BLaER1 treated with 17β-estradiol and CSF1 and Interleukin-3, amounts not matched to agents 10 nM and 100 nM (cell line): Measurements from ENCODE around the gene CPT1B.

Source experiments
- H3K27ac ChIP-seq, 11 experiments: shearing (Covaris generic); formaldehyde crosslinking; 2 replicates each; pipeline ENCODE4 v1.8.1; 2022
- H3K27me3 ChIP-seq, 11 experiments: shearing (Covaris generic); formaldehyde crosslinking; 2 replicates each; pipeline ENCODE4 v1.8.1; 2022
- H3K36me3 ChIP-seq, 11 experiments: shearing (Covaris generic); formaldehyde crosslinking; 2 replicates each; pipeline ENCODE4 v1.8.1; 2022
- H3K4me1 ChIP-seq, 10 experiments: shearing (Covaris generic); formaldehyde crosslinking; 2 replicates each; pipeline ENCODE4 v1.8.1; 2022
- H3K4me2 ChIP-seq, 11 experiments: shearing (Covaris generic); formaldehyde crosslinking; 2 replicates each; pipeline ENCODE4 v1.8.1; 2022
- H3K4me3 ChIP-seq, 10 experiments: shearing (Covaris generic); formaldehyde crosslinking; 2 replicates each; pipeline ENCODE4 v1.8.1; 2022
- H3K9ac ChIP-seq, 11 experiments: shearing (Covaris generic); formaldehyde crosslinking; 2 replicates each; pipeline ENCODE4 v1.8.1; 2022
- H3K9me3 ChIP-seq, 11 experiments: shearing (Covaris generic); formaldehyde crosslinking; replicated peaks in 1 of 11; 2 replicates each; pipeline ENCODE4 v1.8.1; 2022
- H4K20me1 ChIP-seq, 11 experiments: shearing (Covaris generic); formaldehyde crosslinking; 2 replicates each; pipeline ENCODE4 v1.8.1; 2022
- Cebpa-rat ChIP-seq, 11 experiments: shearing (Covaris generic); IDR thresholded peaks; 2 replicates each; pipeline ENCODE4 v1.8.1; 2022

Gene CPT1B

DNA sequence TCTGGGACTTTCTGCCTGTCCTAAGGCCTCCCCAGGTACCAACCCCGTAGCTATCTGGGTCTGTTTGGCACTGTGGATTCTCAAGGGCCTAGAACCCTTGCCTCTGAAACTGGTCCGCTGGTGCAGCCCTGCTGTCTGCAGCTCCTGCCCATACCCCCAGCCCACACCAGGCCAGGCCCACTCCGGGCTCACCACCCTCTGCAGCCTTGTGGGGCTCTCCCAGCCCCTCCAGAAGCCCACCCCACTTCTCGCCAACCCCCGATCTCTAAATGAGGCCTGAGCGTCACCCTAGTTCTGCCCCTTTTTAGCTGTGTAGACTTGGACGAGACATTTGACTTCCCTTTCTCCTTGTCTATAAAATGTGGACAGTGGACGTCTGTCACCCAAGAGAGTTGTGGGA lies 27.8 kb downstream of the CPT1B start:
- no peaks in the 10 kb centered on the region; a peak in 1 of 22 replicates for H4K20me1 ChIP-seq
- no peak overlapping the region for H3K27ac ChIP-seq
- H3K4me3 ChIP-seq, result no peak overlapping the region; a peak in 1 of 20 replicates
- H3K4me1 ChIP-seq, result peaks cover 31 to 55% (median 48%) of the 10 kb centered on the region in 10 experiments
- peak overlapping the region in 3 of 11 experiments; percentile 40 to 66 (median 43); a peak in 3 of 22 replicates for H3K9ac ChIP-seq
- H3K27me3 ChIP-seq, result peaks cover 0 to 36% (median 8%) of the 10 kb centered on the region in 11 experiments; a peak in 15 of 22 replicates
- no peak for TF ChIP-seq Cebpa-rat (IDR thresholded peaks at IDR 0.05)
- H3K4me2 ChIP-seq, result peak overlapping the region; percentile 86 to 99 (median 94); a peak in 21 of 22 replicates
- no peaks in the 10 kb centered on the region for H3K9me3 ChIP-seq
- no peaks in the 10 kb centered on the region for H3K36me3 ChIP-seq

DNA sequence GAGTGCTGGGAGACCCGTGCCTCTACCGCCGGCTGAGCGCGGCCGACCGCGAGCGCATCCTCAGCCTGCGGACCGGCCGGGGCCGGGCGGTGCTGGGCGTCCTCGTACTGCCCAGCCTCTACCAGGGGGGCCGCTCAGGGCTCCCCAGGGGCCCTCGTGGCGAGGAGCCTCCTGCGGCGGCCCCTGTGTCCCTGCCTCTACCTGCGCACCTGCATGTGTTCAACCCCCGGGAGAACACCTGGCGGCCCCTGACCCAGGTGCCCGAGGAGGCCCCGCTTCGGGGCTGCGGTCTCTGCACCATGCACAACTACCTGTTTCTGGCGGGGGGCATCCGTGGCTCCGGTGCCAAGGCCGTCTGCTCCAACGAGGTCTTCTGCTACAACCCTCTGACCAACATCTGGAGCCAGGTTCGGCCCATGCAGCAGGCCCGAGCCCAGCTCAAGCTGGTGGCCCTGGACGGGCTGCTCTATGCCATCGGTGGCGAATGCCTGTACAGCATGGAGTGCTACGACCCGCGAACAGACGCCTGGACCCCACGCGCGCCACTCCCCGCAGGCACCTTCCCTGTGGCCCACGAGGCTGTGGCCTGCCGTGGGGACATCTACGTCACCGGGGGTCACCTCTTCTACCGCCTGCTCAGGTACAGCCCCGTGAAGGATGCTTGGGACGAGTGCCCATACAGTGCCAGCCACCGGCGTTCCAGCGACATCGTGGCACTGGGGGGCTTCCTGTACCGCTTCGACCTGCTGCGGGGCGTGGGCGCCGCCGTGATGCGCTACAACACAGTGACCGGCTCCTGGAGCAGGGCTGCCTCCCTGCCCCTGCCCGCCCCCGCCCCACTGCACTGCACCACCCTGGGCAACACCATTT lies 29.1 kb downstream of the CPT1B start:
- 0 out of 22 replicates have a peak, but pooled peaks cover 0 to under 1% (median 0%) of the 10 kb centered on the region in 11 experiments for H3K9me3 ChIP-seq
- no peaks in the 10 kb centered on the region; a peak in 1 of 22 replicates for H4K20me1 ChIP-seq
- H3K27me3 ChIP-seq, result peaks cover 8 to 46% (median 18%) of the 10 kb centered on the region in 11 experiments; a peak in 21 of 22 replicates
- H3K4me1 ChIP-seq, result peaks cover 43 to 68% (median 60%) of the 10 kb centered on the region in 10 experiments
- peak overlapping the region; percentile 58 to 78 (median 66); a peak in 18 of 22 replicates for H3K27ac ChIP-seq
- no peaks in the 10 kb centered on the region for H3K36me3 ChIP-seq
- H3K4me2 ChIP-seq, result peak overlapping the region; percentile 86 to 99 (median 94)
- TF ChIP-seq Cebpa-rat (IDR thresholded peaks at IDR 0.05), result no peak
- peak overlapping the region; percentile 51 to 79 (median 72) for H3K9ac ChIP-seq
- peak overlapping the region; percentile 31 to 66 (median 51) for H3K4me3 ChIP-seq

DNA sequence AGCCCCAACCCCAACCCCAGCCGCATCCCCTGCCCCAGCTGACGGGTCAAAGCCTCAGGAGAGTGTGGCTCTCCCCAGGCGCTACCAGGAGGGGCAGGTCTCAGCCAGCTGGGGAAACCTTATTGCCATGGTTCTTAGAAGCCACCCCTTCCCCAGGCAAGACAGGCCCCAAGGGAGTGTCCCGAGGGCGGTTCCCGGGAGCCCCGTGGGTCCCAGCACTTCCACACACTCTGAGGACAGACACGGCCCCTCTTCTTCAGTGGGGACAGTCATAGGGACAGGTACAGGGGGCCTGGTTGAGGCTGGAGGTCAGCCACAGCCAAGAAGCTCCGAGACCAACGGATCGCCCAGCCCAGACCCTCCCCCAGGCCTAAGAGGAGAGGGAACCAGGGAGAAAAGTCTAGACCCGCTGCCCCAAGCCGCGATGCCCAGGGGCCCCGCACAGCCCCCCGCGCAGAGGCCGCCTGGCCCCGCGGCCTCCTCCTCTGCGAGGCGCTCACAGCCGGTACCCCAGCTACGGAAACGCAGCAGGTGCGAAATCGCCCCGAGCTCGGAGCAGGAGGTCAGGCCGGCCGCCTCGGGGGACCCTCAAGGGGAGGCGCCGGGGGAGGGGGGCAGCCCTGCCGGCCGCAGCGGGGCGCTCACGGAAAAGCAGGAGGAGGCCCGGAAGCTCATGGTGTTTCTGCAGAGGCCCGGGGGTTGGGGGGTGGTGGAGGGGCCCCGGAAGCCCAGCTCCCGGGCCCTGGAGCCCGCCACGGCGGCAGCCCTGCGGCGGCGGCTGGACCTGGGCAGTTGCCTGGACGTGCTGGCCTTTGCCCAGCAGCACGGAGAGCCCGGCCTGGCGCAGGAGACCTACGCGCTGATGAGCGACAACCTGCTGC lies 29.9 kb downstream of the CPT1B start:
- H3K4me3 ChIP-seq, result peak overlapping the region; percentile 31 to 66 (median 51)
- peak overlapping the region; percentile 51 to 79 (median 72) for H3K9ac ChIP-seq
- peak overlapping the region; percentile 58 to 78 (median 66) for H3K27ac ChIP-seq
- peak overlapping the region; percentile 86 to 99 (median 94) for H3K4me2 ChIP-seq
- peaks cover 13 to 51% (median 26%) of the 10 kb centered on the region in 11 experiments; a peak in 21 of 22 replicates for H3K27me3 ChIP-seq
- H3K9me3 ChIP-seq, result peaks cover 0 to 9% (median 0%) of the 10 kb centered on the region in 11 experiments; a peak in 2 of 22 replicates
- no peaks in the 10 kb centered on the region; a peak in 1 of 22 replicates for H4K20me1 ChIP-seq
- TF ChIP-seq Cebpa-rat (IDR thresholded peaks at IDR 0.05), result no peak
- H3K4me1 ChIP-seq, result peaks cover 52 to 76% (median 68%) of the 10 kb centered on the region in 10 experiments
- H3K36me3 ChIP-seq, result no peaks in the 10 kb centered on the region

DNA sequence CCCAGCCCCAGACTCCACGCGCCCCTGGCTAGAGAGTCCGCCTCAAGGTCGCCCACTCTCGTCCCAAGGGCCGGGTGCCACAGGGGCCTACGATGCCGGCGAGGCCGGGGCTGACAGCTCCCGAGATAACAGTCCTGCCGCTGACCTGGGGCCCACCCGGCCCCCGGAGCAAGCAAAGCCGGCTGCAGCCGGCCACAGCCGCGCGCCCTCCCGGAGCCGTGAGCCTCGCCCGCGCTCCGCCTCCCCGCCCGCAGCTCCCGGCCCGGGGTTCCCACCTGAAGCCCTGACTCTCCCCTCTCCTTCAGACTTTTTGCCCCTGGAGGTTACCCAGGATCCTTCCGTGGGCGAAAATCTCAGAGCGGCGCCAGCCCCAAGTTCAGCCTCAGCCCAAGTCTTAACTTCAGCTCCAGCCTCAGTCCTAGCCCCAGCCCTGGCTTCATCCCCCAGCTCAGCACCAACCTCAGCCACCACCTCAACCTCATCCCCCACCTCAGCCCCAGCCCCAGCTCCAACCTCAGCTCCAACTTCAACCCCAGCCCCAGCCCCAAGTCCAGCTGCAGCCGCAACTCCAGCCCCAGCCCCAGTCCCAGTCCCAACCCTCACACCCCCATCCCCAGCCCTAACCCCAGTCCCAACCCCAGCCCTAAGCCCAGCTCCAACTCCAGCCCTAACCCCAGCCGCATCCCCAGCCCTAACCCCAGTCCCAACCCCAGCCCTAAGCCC lies 30.8 kb downstream of the CPT1B start:
- H3K4me2 ChIP-seq, result peak overlapping the region; percentile 40 to 85 (median 63)
- no peaks in the 10 kb centered on the region for H3K36me3 ChIP-seq
- H3K27me3 ChIP-seq, result peaks cover 13 to 51% (median 26%) of the 10 kb centered on the region in 11 experiments; a peak in 21 of 22 replicates
- TF ChIP-seq Cebpa-rat (IDR thresholded peaks at IDR 0.05), result no peak
- H3K9ac ChIP-seq, result peak overlapping the region in 8 of 11 experiments; percentile 3 to 47 (median 31); a peak in 10 of 22 replicates
- no peaks in the 10 kb centered on the region; a peak in 1 of 22 replicates for H4K20me1 ChIP-seq
- no peak overlapping the region for H3K4me3 ChIP-seq
- H3K27ac ChIP-seq, result peak overlapping the region in 8 of 11 experiments; percentile 6 to 100 (median 36); a peak in 11 of 22 replicates
- peaks cover 0 to 18% (median 0%) of the 10 kb centered on the region in 11 experiments; a peak in 6 of 22 replicates for H3K9me3 ChIP-seq
- H3K4me1 ChIP-seq, result peaks cover 57 to 76% (median 70%) of the 10 kb centered on the region in 10 experiments

DNA sequence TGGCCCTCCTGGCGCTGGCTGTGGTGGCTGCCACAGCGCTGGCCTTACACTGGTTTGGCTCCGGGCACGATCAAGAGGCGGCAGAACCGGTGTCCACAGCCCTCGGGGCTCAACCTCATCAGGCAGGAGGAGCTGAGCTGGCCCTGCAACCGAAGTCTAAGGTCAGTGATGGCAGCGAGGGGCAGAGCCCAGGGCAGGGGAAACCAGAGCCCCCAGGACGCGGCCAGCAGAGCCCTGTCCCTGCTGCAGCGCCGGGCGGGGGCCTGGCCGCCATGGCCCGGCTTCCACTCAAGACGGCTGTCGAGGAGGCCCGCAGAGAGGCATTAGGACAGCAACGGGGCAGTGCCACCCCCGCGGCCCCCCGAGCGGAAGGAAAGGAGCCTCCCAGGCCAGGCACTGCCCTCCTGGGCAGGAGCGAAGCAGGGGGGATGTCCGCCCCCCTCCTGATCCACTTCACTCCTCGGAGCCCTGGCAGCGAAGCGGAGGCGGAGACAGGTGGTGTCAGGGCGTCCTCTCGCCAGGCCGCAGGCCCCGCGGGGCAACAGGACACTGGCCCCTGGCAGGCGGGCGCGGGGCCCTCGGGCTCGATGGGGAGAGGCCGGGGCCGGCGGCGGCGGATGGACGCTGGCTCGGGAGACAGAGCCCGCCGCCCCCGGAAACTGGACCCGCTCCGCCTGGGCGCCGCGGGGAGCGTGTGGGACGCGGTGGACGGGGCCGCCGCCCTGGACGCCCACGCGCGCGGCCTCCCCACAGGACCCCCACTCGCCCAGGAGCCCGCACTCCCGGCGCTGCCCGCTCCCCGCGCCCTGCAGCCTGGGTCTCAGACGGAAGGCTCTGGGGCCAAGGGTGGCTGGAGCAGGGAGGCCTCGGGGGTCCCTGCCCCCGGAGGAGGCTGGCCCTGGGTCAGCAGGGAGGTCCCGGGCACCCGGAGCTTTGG lies 31.6 kb downstream of the CPT1B start:
- peak overlapping the region in 9 of 11 experiments; percentile 12 to 70 (median 29); a peak in 8 of 22 replicates for H3K9ac ChIP-seq
- peak overlapping the region in 7 of 11 experiments; percentile 6 to 100 (median 48); a peak in 12 of 22 replicates for H3K27ac ChIP-seq
- H3K27me3 ChIP-seq, result peaks cover 13 to 51% (median 26%) of the 10 kb centered on the region in 11 experiments; a peak in 21 of 22 replicates
- no peaks in the 10 kb centered on the region; a peak in 1 of 22 replicates for H4K20me1 ChIP-seq
- peaks cover 0 to 26% (median 2%) of the 10 kb centered on the region in 11 experiments; a peak in 10 of 22 replicates for H3K9me3 ChIP-seq
- no peak for TF ChIP-seq Cebpa-rat (IDR thresholded peaks at IDR 0.05)
- H3K4me2 ChIP-seq, result peak overlapping the region; percentile 46 to 89 (median 78)
- no peak overlapping the region for H3K4me3 ChIP-seq
- H3K36me3 ChIP-seq, result 0 out of 22 replicates have a peak, but pooled peaks cover 0 to 5% (median 0%) of the 10 kb centered on the region in 11 experiments
- peaks cover 60 to 83% (median 78%) of the 10 kb centered on the region in 10 experiments for H3K4me1 ChIP-seq

DNA sequence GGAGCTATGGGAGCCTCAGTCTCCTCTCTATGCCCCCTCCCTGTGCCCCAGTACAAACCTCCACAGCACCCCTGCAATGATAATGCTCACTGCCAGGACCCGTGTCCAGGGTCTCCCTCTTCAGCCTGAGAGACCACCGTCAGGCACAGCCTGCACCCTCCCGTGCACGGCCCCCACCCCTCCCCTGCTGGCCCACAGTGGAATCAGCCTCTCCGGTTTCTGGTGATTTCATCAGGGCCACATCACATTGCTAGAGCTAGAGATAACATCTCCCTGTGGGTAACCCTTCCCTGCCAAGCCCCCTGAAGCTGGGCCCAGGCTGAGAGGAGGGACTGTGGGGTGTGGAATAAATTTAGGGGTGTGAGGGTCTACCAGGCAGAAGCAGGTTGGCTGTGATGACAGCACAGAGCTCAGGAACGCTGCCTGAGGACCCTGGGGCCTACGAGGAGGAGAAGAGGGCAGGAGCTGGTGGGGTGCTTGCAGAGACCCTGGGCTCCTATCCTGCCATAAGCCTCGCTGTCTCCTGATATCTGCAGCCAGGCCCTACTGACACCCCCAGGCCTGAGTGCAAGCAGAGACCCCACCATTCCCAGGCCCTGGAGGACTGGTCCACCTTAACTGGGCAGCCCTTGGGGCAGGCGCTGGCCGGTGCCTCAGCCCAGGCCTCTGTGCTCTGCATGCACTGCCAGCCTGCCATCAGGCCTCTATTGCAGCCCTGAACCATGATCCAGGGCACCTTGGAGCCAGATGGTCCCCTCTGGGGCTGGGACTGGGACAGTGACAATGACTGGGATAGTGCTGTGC lies 32.5 kb downstream of the CPT1B start, which contains the start of gene KLHDC7B:
Gene KLHDC7B, plus strand, starts transcription at position 378 of the 804 bp plus-strand sequence. Its CDS starts 345 bp downstream, at position 723.
- peak within 1 kb of the TSS; percentile 60 to 100 (median 73); a peak in 20 of 22 replicates for H3K27ac ChIP-seq
- no peaks in the 10 kb centered on the region; a peak in 1 of 22 replicates for H4K20me1 ChIP-seq
- peaks cover 0 to 35% (median 10%) of the 10 kb centered on the region in 11 experiments; a peak in 11 of 22 replicates for H3K9me3 ChIP-seq
- no peak for TF ChIP-seq Cebpa-rat (IDR thresholded peaks at IDR 0.05)
- peaks cover 13 to 51% (median 26%) of the 10 kb centered on the region in 11 experiments; a peak in 21 of 22 replicates for H3K27me3 ChIP-seq
- H3K4me2 ChIP-seq, result peak within 1 kb of the TSS; percentile 75 to 89 (median 84)
- peak within 1 kb of the TSS in 1 of 10 experiments; percentile 26; a peak in 1 of 20 replicates for H3K4me3 ChIP-seq
- H3K36me3 ChIP-seq, result peaks cover 0 to 13% (median 0%) of the 10 kb centered on the region in 11 experiments; a peak in 2 of 22 replicates
- H3K9ac ChIP-seq, result peak within 1 kb of the TSS; percentile 42 to 75 (median 66); a peak in 18 of 22 replicates
- H3K4me1 ChIP-seq, result peaks cover 69 to 92% (median 84%) of the 10 kb centered on the region in 10 experiments
